AG04450 (cell line): ENCODE results near the gene DPEP1. TPM values are rescaled to one million over a fixed set of nuclear protein-coding genes. Genes with fewer than 3 reads are reported as not detected.

ENCODE experiments used
- CTCF ChIA-PET: fragments of 300-600, 350-600 bp; formaldehyde crosslinking; extraction: SDS; loops from one replicate; lab custom pipeline; 2022; ENCODE audit warnings: antibody characterized with exemption, inconsistent platforms; lab: Charles Lee
- POLR2A ChIA-PET: fragments of 350-600 bp; formaldehyde crosslinking; extraction: SDS; loops from one replicate; lab custom pipeline; 2021; ENCODE audit warnings: antibody characterized with exemption, inconsistent platforms; lab: Yijun Ruan, JAX
- DNase-seq: peaks from one replicate; pipeline ENCODE4 v3.0.0-alpha.2; 2011; ENCODE audit warnings: low read depth, low spot score
- H3K27ac ChIP-seq: one replicate; pipeline ENCODE4 v1.5.1; 2012; ENCODE audit warnings: low read depth, low read length, control low read depth
- H3K27me3 ChIP-seq: one replicate; pipeline ENCODE4 v1.6.0; 2012; ENCODE audit warnings: low read length; ENCODE audit not compliant: control insufficient read depth, insufficient read depth
- H3K4me3 ChIP-seq: 2 replicates; pipeline ENCODE4 v1.5.1; 2011; ENCODE audit warnings: mild to moderate bottlenecking, low read depth, low read length, control low read depth
- H3K9me3 ChIP-seq: 2 replicates; pipeline ENCODE4 v1.5.1; 2012; ENCODE audit warnings: low read length; ENCODE audit not compliant: control insufficient read depth, insufficient read depth
- CTCF ChIP-seq: IDR thresholded peaks from 2 replicates; pipeline ENCODE4 v1.5.1; 2011; ENCODE audit warnings: low read depth, low read length, control low read depth, inconsistent platforms
- polyA plus RNA-seq: library from polyadenylated mRNA; depleted of rRNA; stranded (reverse); fragments of >200 nt; gene quantifications from 2 replicates; pipeline ENCODE4 v1.2.3, GENCODE V29; 2011

Gene DPEP1
- polyA plus RNA-seq, 1 experiment: not detected

- ChIA-PET CTCF (interaction anchor here (0.7 kb wide), 1 partner anchor 13 kb away, joined by 3 read pairs; no protein-coding TSS in a partner anchor), POLR2A (interaction anchor here (0.6 to 1.9 kb wide), 3 partner anchors 22 to 30 kb away, joined by 3 to 17 read pairs (median 6); no protein-coding TSS in a partner anchor)
- no peaks in the 10 kb centered on the region for H3K27me3 ChIP-seq
- DNase-seq: no peak
- no peaks in the 10 kb centered on the region; the same call in 1 of the 2 replicates for H3K9me3 ChIP-seq
- H3K27ac ChIP-seq: peak overlapping the region; percentile 77
- TF ChIP-seq CTCF: no peak
- H3K4me3 ChIP-seq: no peak overlapping the region
Measured at GRCh38 chr16:89602952-89603590, 10.4 kb upstream of the DPEP1 start.

- H3K27me3 ChIP-seq: no peaks in the 10 kb centered on the region
- ChIA-PET POLR2A (no interaction called here), CTCF (no interaction called here)
- H3K4me3 ChIP-seq: no peak overlapping the region
- H3K27ac ChIP-seq: no peak overlapping the region
- no peak for TF ChIP-seq CTCF
- H3K9me3 ChIP-seq: no peaks in the 10 kb centered on the region; the same call in 1 of the 2 replicates
- DNase-seq: no peak
Measured at GRCh38 chr16:89604764-89605163, 8.7 kb upstream of the DPEP1 start.

GRCh38 chr16:89605186-89605970 is 8.1 kb upstream of the DPEP1 start:
- POLR2A ChIA-PET: no interaction called here
- CTCF ChIA-PET: no interaction called here

GRCh38 chr16:89606006-89606405 is 7.4 kb upstream of the DPEP1 start:
- H3K9me3 ChIP-seq: no peaks in the 10 kb centered on the region; the same call in 1 of the 2 replicates
- no peaks in the 10 kb centered on the region for H3K27me3 ChIP-seq
- no peak for TF ChIP-seq CTCF
- CTCF ChIA-PET: no interaction called here
- H3K4me3 ChIP-seq: no peak overlapping the region
- DNase-seq: no peak
- no peak overlapping the region for H3K27ac ChIP-seq
- POLR2A ChIA-PET: no interaction called here

More at GRCh38 chr16:89605186-89605970, 8.1 kb upstream of the DPEP1 start:
- no peaks in the 10 kb centered on the region; the same call in 1 of the 2 replicates for H3K9me3 ChIP-seq
- no peak for DNase-seq
- no peak overlapping the region for H3K27ac ChIP-seq
- no peak overlapping the region for H3K4me3 ChIP-seq
- no peak for TF ChIP-seq CTCF
- H3K27me3 ChIP-seq: no peaks in the 10 kb centered on the region

- CTCF ChIA-PET: no interaction called here
Measured at GRCh38 chr16:89607453-89607852, 6.0 kb upstream of the DPEP1 start.

More at GRCh38 chr16:89607453-89607852, 6.0 kb upstream of the DPEP1 start:
- Histone ChIP-seq H3K4me3 (no peak overlapping the region), H3K27ac (no peak overlapping the region), H3K27me3 (no peaks in the 10 kb centered on the region), H3K9me3 (peaks cover 3% of the 10 kb centered on the region; the same call in 1 of the 2 replicates)
- no peak for DNase-seq
- POLR2A ChIA-PET: no interaction called here
- no peak for TF ChIP-seq CTCF
